CD8-positive, alpha-beta memory T cell (primary cell): ENCODE results near the gene AJAP1. TPM values are rescaled to one million over a fixed set of nuclear protein-coding genes. Genes with fewer than 3 reads are reported as not detected.
A peak's percentile ranks its signal among the peaks of the same experiment; 100 is the strongest.
"Not testable (repeated sequence)": the region's sequence is repeated elsewhere in the genome, so short reads cannot be mapped to it uniquely, and the experiment has no call there.

Experiments used
- CTCF ChIA-PET: fragments of 350-600 bp; sonication (Branson Sonifier 250); formaldehyde crosslinking; loops from one replicate; lab custom pipeline; 2021; ENCODE audit warnings: antibody characterized with exemption; lab: Charles Lee
- POLR2A ChIA-PET: fragments of 350-600 bp; sonication (Branson Sonifier 250); formaldehyde crosslinking; loops from one replicate; lab custom pipeline; 2021; ENCODE audit warnings: antibody characterized with exemption; lab: Charles Lee
- DNase-seq, 5 donors: peaks; one replicate each; pipeline versions ENCODE4 v3.0.0 to v3.0.0-alpha.2; 2020 to 2022; ENCODE audit warnings: mixed read lengths in 1 of 5
- H3K27ac ChIP-seq: one replicate; pipeline ENCODE4 v1.7.0; 2013; ENCODE audit warnings: low read depth, mild to moderate bottlenecking, low read length, moderate library complexity
- H3K27me3 ChIP-seq: 2 replicates; pipeline ENCODE4 v1.7.0; 2013; ENCODE audit warnings: low read length, mild to moderate bottlenecking; ENCODE audit not compliant: insufficient read depth, poor library complexity, severe bottlenecking
- H3K36me3 ChIP-seq: 2 replicates; pipeline ENCODE4 v1.7.0; 2013; ENCODE audit warnings: mild to moderate bottlenecking, low read length, moderate library complexity; ENCODE audit not compliant: insufficient read depth
- H3K4me1 ChIP-seq: 2 replicates; pipeline ENCODE4 v1.7.0; 2013; ENCODE audit warnings: mild to moderate bottlenecking, low read length, moderate library complexity; ENCODE audit not compliant: insufficient read depth
- H3K4me3 ChIP-seq: 2 replicates; pipeline ENCODE4 v1.7.0; 2013; ENCODE audit warnings: mild to moderate bottlenecking, low read length
- H3K9me3 ChIP-seq: 2 replicates; pipeline ENCODE4 v1.7.0; 2013; ENCODE audit warnings: mild to moderate bottlenecking, low read length
- H3K27ac Mint-ChIP-seq, 8 donors: one replicate each; pipeline ENCODE4 v1.8.0; 2020 to 2021; ENCODE audit warnings: mixed read lengths in 8 of 8, mild to moderate bottlenecking in 6 of 8, inconsistent platforms in 3 of 8, moderate library complexity in 3 of 8
- H3K27me3 Mint-ChIP-seq, 2 donors: one replicate each; pipeline ENCODE4 v1.8.0; 2020 to 2021; ENCODE audit warnings: mixed read lengths in 2 of 2, mild to moderate bottlenecking in 1 of 2, moderate library complexity in 1 of 2
- H3K36me3 Mint-ChIP-seq, 3 donors: one replicate each; pipeline ENCODE4 v1.8.0; 2020 to 2021; ENCODE audit warnings: mixed read lengths in 3 of 3, inconsistent platforms in 1 of 3, mild to moderate bottlenecking in 1 of 3
- H3K4me1 Mint-ChIP-seq, 3 donors: one replicate each; pipeline ENCODE4 v1.8.0; 2020 to 2021; ENCODE audit warnings: mixed read lengths in 3 of 3, inconsistent platforms in 1 of 3, mild to moderate bottlenecking in 1 of 3
- H3K4me3 Mint-ChIP-seq, 7 donors: one replicate each; pipeline ENCODE4 v1.8.0; 2020 to 2021; ENCODE audit warnings: mixed read lengths in 7 of 7, mild to moderate bottlenecking in 6 of 7, moderate library complexity in 4 of 7, inconsistent platforms in 2 of 7
- H3K9me3 Mint-ChIP-seq, 5 donors: one replicate each; pipeline ENCODE4 v1.8.0; 2020 to 2022; ENCODE audit warnings: mixed read lengths in 5 of 5, mild to moderate bottlenecking in 3 of 5, moderate library complexity in 2 of 5, inconsistent platforms in 1 of 5
- polyA plus RNA-seq: library from polyadenylated mRNA; unstranded; fragments of 300-500 nt; fragmentation: Illumina TruSeq; gene quantifications from one replicate; pipeline ENCODE4 v1.2.3, GENCODE V29; 2021
- total RNA-seq, 2 experiments: library from RNA; stranded (reverse); gene quantifications; one replicate each; pipeline ENCODE4 v1.2.3, GENCODE V29; 2021

AJAP1 gene
- total and polyA plus RNA-seq, 3 experiments from 2014 or later: not detected

DNA sequence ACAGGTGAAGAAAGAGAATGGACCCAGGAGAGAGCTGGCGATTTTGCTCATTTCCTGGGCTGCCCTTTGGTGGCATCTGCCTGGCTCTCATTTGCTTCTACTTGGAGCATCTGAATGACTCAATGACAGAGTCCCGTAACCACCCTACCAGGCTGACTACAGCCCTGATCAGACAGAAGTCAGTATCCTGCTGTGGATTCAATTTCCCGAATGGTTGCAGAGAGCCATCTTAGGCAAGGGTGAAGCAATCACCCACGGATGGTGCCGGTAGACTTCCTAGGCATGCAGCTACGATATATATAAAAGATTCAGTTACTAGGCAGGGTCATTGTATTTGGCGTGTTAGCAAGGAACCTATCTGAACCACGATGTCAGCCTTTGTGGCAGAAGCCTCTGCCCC is 10.2 kb downstream of the AJAP1 start:
- CTCF ChIA-PET: no interaction called here
- Histone ChIP-seq H3K27me3 (no peaks in the 10 kb centered on the region), H3K4me1 (no peaks in the 10 kb centered on the region), H3K27ac (no peak overlapping the region), H3K9me3 (no peaks in the 10 kb centered on the region), H3K4me3 (no peak overlapping the region), H3K36me3 (no peaks in the 10 kb centered on the region)
- DNase-seq: no peak
- POLR2A ChIA-PET: no interaction called here
- no peaks in the 10 kb centered on the region for H3K4me1 Mint-ChIP-seq
- peaks cover 6 to 31% of the 10 kb centered on the region in 2 donors for H3K27me3 Mint-ChIP-seq
- H3K9me3 Mint-ChIP-seq: no peaks in the 10 kb centered on the region
- no peak overlapping the region for H3K4me3 Mint-ChIP-seq
- no peak overlapping the region for H3K27ac Mint-ChIP-seq
- no peaks in the 10 kb centered on the region for H3K36me3 Mint-ChIP-seq

DNA sequence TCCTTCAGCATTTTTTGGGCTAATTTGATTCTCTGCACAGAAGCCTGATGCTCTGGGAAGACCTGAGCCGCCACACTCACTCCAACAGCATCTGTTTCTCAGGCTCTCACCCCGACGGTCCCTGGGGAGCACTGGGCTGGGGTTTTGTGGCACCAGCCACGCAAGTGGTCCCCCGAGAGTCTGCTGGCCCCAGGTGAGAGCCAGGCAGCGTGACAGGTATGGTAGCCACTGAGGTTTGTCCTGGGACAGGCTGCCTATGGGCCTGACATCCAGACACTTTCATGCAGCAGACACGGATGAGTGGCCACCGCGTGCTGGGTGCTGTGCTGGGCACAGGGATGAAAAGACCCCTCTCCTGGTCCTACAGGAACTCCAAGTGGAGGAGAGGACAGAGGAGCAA is 11.0 kb downstream of the AJAP1 start:
- no peak for DNase-seq
- Mint-ChIP-seq H3K4me3 (no peak overlapping the region), H3K4me1 (no peaks in the 10 kb centered on the region), H3K27ac (no peak overlapping the region), H3K36me3 (no peaks in the 10 kb centered on the region), H3K9me3 (no peaks in the 10 kb centered on the region), H3K27me3 (peaks cover 6 to 23% of the 10 kb centered on the region in 2 donors)
- Histone ChIP-seq H3K27ac (no peak overlapping the region), H3K27me3 (no peaks in the 10 kb centered on the region), H3K36me3 (no peaks in the 10 kb centered on the region), H3K4me1 (no peaks in the 10 kb centered on the region), H3K9me3 (no peaks in the 10 kb centered on the region), H3K4me3 (no peak overlapping the region)
- CTCF ChIA-PET: no interaction called here
- POLR2A ChIA-PET: no interaction called here

DNA sequence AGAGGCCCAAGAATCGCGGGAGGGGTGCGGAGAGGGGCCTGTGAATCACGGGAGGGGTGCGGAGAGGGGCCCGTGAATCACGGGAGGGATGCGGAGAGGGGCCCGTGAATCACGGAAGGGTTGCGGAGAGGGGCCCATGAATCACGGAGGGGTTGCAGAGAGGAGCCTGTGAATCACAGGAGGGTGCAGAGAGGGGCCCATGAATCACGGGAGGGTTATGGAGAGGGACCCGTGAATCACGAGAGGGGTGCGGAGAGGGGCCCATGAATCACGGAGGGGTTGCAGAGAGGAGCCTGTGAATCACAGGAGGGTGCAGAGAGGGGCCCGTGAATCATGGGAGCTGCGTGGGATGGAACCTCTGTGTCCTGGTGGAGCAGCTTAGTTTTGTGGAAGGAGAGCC is 12.3 kb downstream of the AJAP1 start:
- H3K4me3 Mint-ChIP-seq, POLR2A ChIA-PET, H3K4me1 ChIP-seq, H3K36me3 ChIP-seq, H3K36me3 Mint-ChIP-seq, H3K27ac Mint-ChIP-seq, CTCF ChIA-PET, H3K27me3 ChIP-seq, H3K9me3 ChIP-seq, H3K27ac ChIP-seq, H3K4me3 ChIP-seq, H3K4me1 Mint-ChIP-seq, DNase-seq, H3K9me3 Mint-ChIP-seq: not testable (repeated sequence)
- peaks cover 3 to 24% of the 10 kb centered on the region in 2 donors for H3K27me3 Mint-ChIP-seq

GRCh38 chr1:4668743-4669700 is 14.6 kb downstream of the AJAP1 start:
- H3K27ac ChIP-seq: no peak overlapping the region
- POLR2A ChIA-PET: no interaction called here
- no peak for DNase-seq
- H3K9me3 ChIP-seq: no peaks in the 10 kb centered on the region
- H3K27me3 ChIP-seq: no peaks in the 10 kb centered on the region
- peak overlapping the region in 1 of 8 donors; percentile 16 for H3K27ac Mint-ChIP-seq
- no peaks in the 10 kb centered on the region for H3K4me1 Mint-ChIP-seq
- no peaks in the 10 kb centered on the region for H3K36me3 Mint-ChIP-seq
- no peak overlapping the region for H3K4me3 Mint-ChIP-seq
- H3K27me3 Mint-ChIP-seq: peaks cover 0 to 17% of the 10 kb centered on the region in 2 donors
- CTCF ChIA-PET: no interaction called here
- H3K4me1 ChIP-seq: no peaks in the 10 kb centered on the region
- H3K4me3 ChIP-seq: no peak overlapping the region
- no peaks in the 10 kb centered on the region for H3K9me3 Mint-ChIP-seq
- no peaks in the 10 kb centered on the region for H3K36me3 ChIP-seq

DNA sequence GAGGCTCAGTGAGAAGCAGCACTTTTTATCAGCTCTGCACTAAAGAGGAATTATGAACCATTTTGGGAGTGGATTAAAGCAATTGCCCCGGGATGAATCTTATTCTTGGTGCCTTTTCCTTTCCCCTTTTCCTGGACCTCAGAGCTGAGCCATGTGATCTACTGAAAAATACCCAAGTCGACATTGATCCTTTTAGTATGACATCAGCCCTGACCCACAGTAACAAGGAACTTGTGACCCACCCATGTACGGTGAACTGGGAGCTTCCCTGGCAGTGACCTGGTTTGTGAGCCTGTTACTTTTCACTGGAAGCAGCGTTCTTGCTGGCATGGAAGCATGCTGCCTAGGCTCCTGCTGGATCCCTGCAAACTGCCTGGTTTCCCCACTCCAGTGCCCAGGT is 15.9 kb downstream of the AJAP1 start:
- H3K4me1 ChIP-seq: no peaks in the 10 kb centered on the region
- Mint-ChIP-seq H3K36me3 (no peaks in the 10 kb centered on the region), H3K4me3 (no peak overlapping the region), H3K4me1 (no peaks in the 10 kb centered on the region), H3K9me3 (no peaks in the 10 kb centered on the region), H3K27me3 (peaks cover 0 to 13% of the 10 kb centered on the region in 2 donors), H3K27ac (no peak overlapping the region)
- ChIA-PET CTCF (no interaction called here), POLR2A (no interaction called here)
- DNase-seq: no peak
- no peaks in the 10 kb centered on the region for H3K9me3 ChIP-seq
- no peaks in the 10 kb centered on the region for H3K27me3 ChIP-seq
- no peak overlapping the region for H3K4me3 ChIP-seq
- H3K36me3 ChIP-seq: no peaks in the 10 kb centered on the region
- H3K27ac ChIP-seq: no peak overlapping the region

DNA sequence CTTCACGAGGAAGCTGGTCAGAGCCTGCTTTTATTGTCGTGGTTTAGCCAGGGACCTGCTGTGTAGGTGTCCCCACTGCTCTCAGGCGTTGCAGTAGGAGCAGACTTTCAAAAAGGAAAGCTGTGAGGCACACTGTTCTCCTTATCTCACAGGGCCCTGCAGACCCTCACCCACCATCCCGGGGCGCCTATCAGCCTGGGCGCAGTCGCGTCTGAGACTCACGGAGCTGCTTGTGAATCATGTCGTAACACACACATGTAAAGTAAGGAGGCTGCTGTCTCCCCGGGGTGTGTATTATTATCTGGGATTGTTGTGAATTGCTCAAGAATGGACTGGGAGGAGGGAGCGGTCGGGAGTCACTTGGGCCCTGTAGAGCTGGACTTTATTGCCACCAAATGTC is 17.4 kb downstream of the AJAP1 start:
- Mint-ChIP-seq H3K27ac (no peak overlapping the region), H3K27me3 (peaks cover 0 to 13% of the 10 kb centered on the region in 2 donors), H3K4me1 (no peaks in the 10 kb centered on the region), H3K4me3 (no peak overlapping the region), H3K9me3 (no peaks in the 10 kb centered on the region), H3K36me3 (no peaks in the 10 kb centered on the region)
- H3K9me3 ChIP-seq: no peaks in the 10 kb centered on the region
- no peak overlapping the region for H3K27ac ChIP-seq
- no peak overlapping the region for H3K4me3 ChIP-seq
- H3K4me1 ChIP-seq: no peaks in the 10 kb centered on the region
- no peak for DNase-seq
- ChIA-PET POLR2A (no interaction called here), CTCF (no interaction called here)
- H3K27me3 ChIP-seq: no peaks in the 10 kb centered on the region
- H3K36me3 ChIP-seq: no peaks in the 10 kb centered on the region

- Mint-ChIP-seq H3K4me3 (no peak overlapping the region), H3K9me3 (peaks cover 0 to 7% (median 2%) of the 10 kb centered on the region in 5 donors), H3K4me1 (no peaks in the 10 kb centered on the region), H3K36me3 (peaks cover 0 to 1% (median 0%) of the 10 kb centered on the region in 3 donors), H3K27me3 (peaks cover 0 to 17% of the 10 kb centered on the region in 2 donors), H3K27ac (no peak overlapping the region)
- Histone ChIP-seq H3K4me3 (no peak overlapping the region), H3K27me3 (no peaks in the 10 kb centered on the region), H3K27ac (no peak overlapping the region), H3K9me3 (no peaks in the 10 kb centered on the region), H3K36me3 (no peaks in the 10 kb centered on the region), H3K4me1 (no peaks in the 10 kb centered on the region)
- no peak for DNase-seq
- POLR2A ChIA-PET: no interaction called here
- CTCF ChIA-PET: no interaction called here
These were observed 19.1 kb downstream of the AJAP1 start for GRCh38 chr1:4673494-4673893.

- no peak overlapping the region for H3K4me3 ChIP-seq
- H3K4me3 Mint-ChIP-seq: no peak overlapping the region
- peaks cover 0 to 9% (median 2%) of the 10 kb centered on the region in 5 donors for H3K9me3 Mint-ChIP-seq
- no peaks in the 10 kb centered on the region for H3K36me3 ChIP-seq
- H3K4me1 ChIP-seq: no peaks in the 10 kb centered on the region
- ChIA-PET CTCF (no interaction called here), POLR2A (no interaction called here)
- peaks cover 0 to 17% of the 10 kb centered on the region in 2 donors for H3K27me3 Mint-ChIP-seq
- H3K27me3 ChIP-seq: no peaks in the 10 kb centered on the region
- H3K27ac Mint-ChIP-seq: no peak overlapping the region
- DNase-seq: no peak
- H3K4me1 Mint-ChIP-seq: no peaks in the 10 kb centered on the region
- H3K9me3 ChIP-seq: no peaks in the 10 kb centered on the region
- H3K27ac ChIP-seq: no peak overlapping the region
- peaks cover 0 to 1% (median 0%) of the 10 kb centered on the region in 3 donors for H3K36me3 Mint-ChIP-seq
These were observed 19.7 kb downstream of the AJAP1 start for GRCh38 chr1:4674117-4674516.
